ENCODE data around the gene HSPA12A.

- no peak for TF ChIP-seq CTCF (IDR thresholded peaks at IDR 0.05; ENCODE audit: insufficient read depth, low read depth, low read length)
- no peak for TF ChIP-seq EZH2 (IDR thresholded peaks at IDR 0.05; ENCODE audit: insufficient read depth, low read length)
Measured at GRCh38 chr10:116740971-116741370, 1.4 kb downstream of the HSPA12A start.
